GM12878 (cell line): ENCODE data around the gene RYR2. TPM values are rescaled to one million over a fixed set of nuclear protein-coding genes. Genes with fewer than 3 reads are reported as not detected.

ENCODE experiments used
- ATAC-seq: fragments of 200-7000 bp; cut with Tn5 transposase; 3 replicates; pipeline ENCODE4 v1.9.1; 2020; ENCODE audit warnings: mild to moderate bottlenecking, moderate library complexity
- BruUV-seq: library from RNA; stranded (reverse); fragments of 400-500 nt; replicated peaks from 2 replicates; lab custom pipeline; 2021; lab: Mats Ljungman, UMichigan
- CTCF ChIA-PET: fragments of 300-600 bp; sonication (Branson Sonifier 250); formaldehyde crosslinking; extraction: SDS; loops from one replicate; lab custom pipeline; 2021; ENCODE audit warnings: inconsistent platforms; lab: Yijun Ruan, JAX
- POLR2A ChIA-PET: fragments of 350-600 bp; formaldehyde crosslinking; extraction: SDS; loops from one replicate; lab custom pipeline; 2021; ENCODE audit warnings: inconsistent platforms; lab: Charles Lee
- RAD21 ChIA-PET: fragments of 300-600 bp; sonication (Branson Sonifier 250); formaldehyde crosslinking; loops from one replicate; lab custom pipeline; 2023; ENCODE audit warnings: antibody characterized with exemption; ENCODE audit not compliant: unreplicated experiment; lab: Charles Lee
- SMC1A ChIA-PET: fragments of 300-600 bp; sonication (Branson Sonifier 250); formaldehyde crosslinking; loops from one replicate; lab custom pipeline; 2023; ENCODE audit not compliant: unreplicated experiment, uncharacterized antibody; lab: Charles Lee
- DNase-seq: peaks from one replicate; pipeline ENCODE4 v3.0.0-alpha.2; 2011; ENCODE audit warnings: low read depth, low spot score
- FAIRE-seq: peaks from 3 replicates; lab custom pipeline; 2011; peaks lifted over from hg19 to GRCh38; lab: Jason Lieb, UNC
- H2AFZ ChIP-seq: 2 replicates; pipeline ENCODE4 v1.6.0; 2011; ENCODE audit warnings: low read depth, low read length, control low read depth; ENCODE audit not compliant: control insufficient read depth
- H3K27ac ChIP-seq: 2 replicates; pipeline ENCODE4 v1.5.1; 2011; ENCODE audit warnings: control low read depth; ENCODE audit not compliant: control insufficient read depth, insufficient read depth
- H3K27me3 ChIP-seq, 2 experiments: replicated peaks in 1 of 2; 2 replicates each; pipeline versions ENCODE4 v1.6.0 to v1.6.1; 2011; ENCODE audit warnings: low read length in 1 of 2; ENCODE audit not compliant: control insufficient read depth in 2 of 2, insufficient read depth in 2 of 2
- H3K36me3 ChIP-seq, 2 experiments: 2 replicates each; pipeline ENCODE4 v1.5.1; 2011; ENCODE audit warnings: low read length in 1 of 2; ENCODE audit not compliant: control insufficient read depth in 2 of 2, insufficient read depth in 2 of 2
- H3K4me1 ChIP-seq: 2 replicates; pipeline ENCODE4 v1.6.1; 2011; ENCODE audit warnings: mild to moderate bottlenecking, low read length, moderate library complexity, mixed read lengths; ENCODE audit not compliant: control insufficient read depth, insufficient read depth
- H3K4me2 ChIP-seq: 2 replicates; pipeline ENCODE4 v1.6.0; 2011; ENCODE audit warnings: control low read depth; ENCODE audit not compliant: control insufficient read depth, insufficient read depth
- H3K4me3 ChIP-seq: fragments of 200-600 bp; sonication (generic); 2 replicates; pipeline ENCODE4 v1.5.1; 2016
- H3K79me2 ChIP-seq: 2 replicates; pipeline ENCODE4 v1.6.0; 2011; ENCODE audit warnings: low read length; ENCODE audit not compliant: control insufficient read depth, insufficient read depth
- H3K9ac ChIP-seq: 2 replicates; pipeline ENCODE4 v1.8.0; 2011; ENCODE audit warnings: low read length, control low read depth, mixed read lengths; ENCODE audit not compliant: control insufficient read depth, insufficient read depth
- H3K9me3 ChIP-seq: replicated peaks from 3 replicates; pipeline ENCODE4 v1.5.1; 2011; ENCODE audit warnings: mild to moderate bottlenecking, low read length; ENCODE audit not compliant: control insufficient read depth, insufficient read depth
- H4K20me1 ChIP-seq: 2 replicates; pipeline ENCODE4 v1.6.0; 2011; ENCODE audit not compliant: control insufficient read depth, insufficient read depth
- BACH1 ChIP-seq: fragments of 450-650 bp; IDR thresholded peaks from 2 replicates; pipeline ENCODE4 v1.6.1; 2017; ENCODE audit warnings: mild to moderate bottlenecking, borderline replicate concordance
- BCL11A ChIP-seq: IDR thresholded peaks from 2 replicates; pipeline ENCODE4 v1.6.1; 2011; ENCODE audit warnings: low read depth, low read length
- CREM ChIP-seq: IDR thresholded peaks from 2 replicates; pipeline ENCODE4 v1.6.1; 2014; ENCODE audit warnings: antibody characterized with exemption, low read depth
- CTCF ChIP-seq, 3 experiments: IDR thresholded peaks in 2 of 3; conservative IDR thresholded peaks in 1 of 3; 2 replicates each; pipeline ENCODE4 v1.5.1; 2011; ENCODE audit warnings: low read depth in 3 of 3, low read length in 3 of 3, mild to moderate bottlenecking in 3 of 3, control low read depth in 2 of 3, moderate library complexity in 2 of 3, inconsistent platforms in 1 of 3, mixed read lengths in 1 of 3; ENCODE audit not compliant: control insufficient read depth in 2 of 3, insufficient read depth in 1 of 3; ENCODE audit errors: extremely low read depth in 1 of 3
- DPF2 ChIP-seq: fragments of 450-650 bp; IDR thresholded peaks from 2 replicates; pipeline ENCODE4 v1.6.1; 2017; ENCODE audit warnings: mild to moderate bottlenecking
- HDAC2 ChIP-seq: fragments of 200-600 bp; sonication (generic); IDR thresholded peaks from 2 replicates; pipeline ENCODE4 v1.6.1; 2017
- POLR2AphosphoS2 ChIP-seq: IDR thresholded peaks from 2 replicates; pipeline ENCODE4 v1.6.1; 2011; ENCODE audit warnings: low read depth, mild to moderate bottlenecking, low read length, improper control_type of control experiment, moderate library complexity
- SIN3A ChIP-seq: IDR thresholded peaks from 2 replicates; pipeline ENCODE4 v1.6.1; 2012; ENCODE audit warnings: low read depth, low read length, improper control_type of control experiment
- SRF ChIP-seq, 2 experiments: IDR thresholded peaks; 2 replicates each; pipeline ENCODE4 v1.6.1; 2011; ENCODE audit warnings: low read depth in 2 of 2, low read length in 2 of 2, mild to moderate bottlenecking in 1 of 2, moderate library complexity in 1 of 2
- USF1 ChIP-seq: IDR thresholded peaks from 2 replicates; pipeline ENCODE4 v1.6.1; 2011; ENCODE audit warnings: borderline replicate concordance, low read depth, mild to moderate bottlenecking, moderate library complexity, mixed read lengths, low read length; ENCODE audit not compliant: insufficient read depth; ENCODE audit errors: extremely low read length
- ZBED1 ChIP-seq: IDR thresholded peaks from 2 replicates; pipeline ENCODE4 v1.6.1; 2016; ENCODE audit warnings: borderline replicate concordance
- ZBTB40 ChIP-seq: fragments of 450-650 bp; IDR thresholded peaks from 2 replicates; pipeline ENCODE4 v1.6.1; 2016; ENCODE audit warnings: mild to moderate bottlenecking, moderate library complexity, borderline replicate concordance
- WGBS: methylation state at CpG from one replicate; pipeline ENCODE4 v1.1.6; 2016; ENCODE audit warnings: low lambda C conversion rate; ENCODE audit not compliant: insufficient replicate concordance, insufficient coverage; ENCODE audit errors: missing lambda C conversion rate; 5-methylcytosine and 5-hydroxymethylcytosine counted together
- in situ Hi-C: fragments of 300-500 bp; cut with MboI; formaldehyde crosslinking; loops from 9 replicates; pipeline ENCODE4 v1.14.3; 2018; ENCODE audit warnings: mixed read lengths
- intact Hi-C: fragments of 100-400 bp; cut with micrococcal nuclease; formaldehyde crosslinking; loops from one replicate; pipeline ENCODE4 v1.14.2; 2022; ENCODE audit not compliant: unreplicated experiment
- polyA plus RNA-seq, 11 experiments: library from polyadenylated mRNA; depleted of rRNA in 4 of 11; unstranded in 6 of 11; stranded (reverse) in 5 of 11; fragments of >200 nt; fragmentation: Nextera tagmentation in 4 of 11; fragmentation: Illumina TruSeq in 1 of 11; extraction: Ambion mirVana in 4 of 11; extraction: Trizol in 1 of 11; gene quantifications; 1 replicate in 1 of 11; 2 replicates in 10 of 11; pipeline versions ENCODE4 v1.2.1 to v1.2.3, GENCODE V29; 2011 to 2016; ENCODE audit warnings: inconsistent platforms in 2 of 11, missing spikeins in 2 of 11, low read depth in 1 of 11
- total RNA-seq, 4 experiments: library from RNA; depleted of rRNA in 3 of 4; stranded (reverse); fragments of >200 nt in 3 of 4; fragmentation: Illumina TruSeq in 1 of 4; extraction: Trizol in 1 of 4; gene quantifications; 2 replicates each; pipeline versions ENCODE4 v1.2.1 to v1.2.3, GENCODE V29; 2013 to 2021

The RYR2 gene
- total and polyA plus RNA-seq, 10 of the 15 experiments (the other 5 are each of a cell fraction or from before 2014, with no cell fraction given): 0.01 to 0.04 TPM; not detected in 8

GRCh38 chr1:237868817-237869600 lies 827.0 kb downstream of the RYR2 start:
- no peak for DNase-seq
- H3K4me3 ChIP-seq: no peak overlapping the region
- no peak overlapping the region for H3K9ac ChIP-seq
- intact Hi-C loops (no loop called here), in situ Hi-C loops (no loop called here)
- 36% methylated on average over 4 of the region's 4 CpGs for WGBS
- no peak overlapping the region for H3K4me2 ChIP-seq
- H2AFZ ChIP-seq: no peak overlapping the region
- no peaks in the 10 kb centered on the region for H3K4me1 ChIP-seq
- ChIA-PET RAD21 (interaction anchor here (0.6 kb wide), 1 partner anchor 611 kb away, joined by 3 read pairs; no protein-coding TSS in a partner anchor), CTCF (interaction anchor here (1.5 kb wide), 1 partner anchor 62 kb away, joined by 5 read pairs; no protein-coding TSS in a partner anchor), SMC1A (no interaction called here), POLR2A (no interaction called here)
- no peak; the same call in 2 of the 3 replicates for ATAC-seq
- FAIRE-seq: no peak
- no peaks in the 10 kb centered on the region for H3K36me3 ChIP-seq
- H3K9me3 ChIP-seq: no peaks in the 10 kb centered on the region
- H3K27ac ChIP-seq: no peak overlapping the region
- TF ChIP-seq CTCF (IDR thresholded peaks at IDR 0.05 in 2 of 3, conservative IDR thresholded peaks at IDR 0.05 in 1 of 3; ENCODE audit: control insufficient read depth in 2 of 3, extremely low read depth in 1 of 3, insufficient read depth in 1 of 3, low read depth in 3 of 3, low read length in 3 of 3) (no peak), DPF2 (no peak), POLR2AphosphoS2 (no peak), ZBTB40 (no peak), HDAC2 (no peak), CREM (no peak), BACH1 (no peak), USF1 (no peak), SRF (IDR thresholded peaks at IDR 0.05; ENCODE audit: low read depth in 2 of 2, low read length in 2 of 2) (no peak), SIN3A (no peak), ZBED1 (no peak), BCL11A (no peak)
- no peaks in the 10 kb centered on the region for H4K20me1 ChIP-seq
- no peaks in the 10 kb centered on the region for H3K79me2 ChIP-seq
- BruUV-seq: no TSS peak
- no peaks in the 10 kb centered on the region for H3K27me3 ChIP-seq
